ENCODE results near the gene MAB21L2. TPM values are rescaled to one million over a fixed set of nuclear protein-coding genes. Genes with fewer than 3 reads are reported as not detected.

MAB21L2 gene
- total and polyA plus RNA-seq, 2 of the 8 experiments (the other 6 are each of a cell fraction or from before 2014, with no cell fraction given), result 0.03 TPM; not detected in 1

GRCh38 chr4:150598909-150599308, 17.0 kb downstream of the MAB21L2 start:
- H3K79me1 ChIP-seq (ENCODE audit: low read depth, low read length), result no peaks in the 10 kb centered on the region
- no peak overlapping the region for H2BK20ac ChIP-seq (ENCODE audit: low read length)
- H3K27me3 ChIP-seq (replicated peaks in 1 of 4; ENCODE audit: control insufficient read depth in 3 of 4, extremely low read depth in 1 of 4, insufficient read depth in 3 of 4, low read length in 3 of 4), result no peaks in the 10 kb centered on the region
- no peak overlapping the region for H2BK12ac ChIP-seq (ENCODE audit: low read depth, low read length)
- no peak overlapping the region for H2BK5ac ChIP-seq (ENCODE audit: low read depth, low read length)
- H2BK15ac ChIP-seq (ENCODE audit: low read length), result no peak overlapping the region
- no peak overlapping the region for H4K91ac ChIP-seq (replicated peaks; ENCODE audit: insufficient read length, low read length)
- POLR2A ChIA-PET (ENCODE audit: partially characterized antibody), result no interaction called here
- no peaks in the 10 kb centered on the region for H4K20me1 ChIP-seq (replicated peaks in 1 of 2; ENCODE audit: control insufficient read depth in 1 of 2, insufficient read depth in 2 of 2, low read length in 2 of 2)
- no peak overlapping the region for H3K56ac ChIP-seq (replicated peaks; ENCODE audit: insufficient read length, low read depth, low read length)
- no peaks in the 10 kb centered on the region for H3K9me3 ChIP-seq (ENCODE audit: insufficient read depth in 2 of 2, low read depth in 1 of 2, low read length in 1 of 2)
- no peaks in the 10 kb centered on the region for H3K4me1 ChIP-seq (replicated peaks in 1 of 4; ENCODE audit: control insufficient read depth in 3 of 4, insufficient read depth in 4 of 4, low read length in 3 of 4)
- 95% methylated on average over 12 of the region's 12 CpGs; no CpG with 5 or more reads in 1 of the 2 experiments for WGBS, 2 experiments (ENCODE audit: extremely low coverage in 1 of 2, insufficient coverage in 1 of 2, insufficient read length in 1 of 2, insufficient replicate concordance in 2 of 2, low coverage in 1 of 2, low lambda C conversion rate in 2 of 2, missing lambda C conversion rate in 1 of 2)
- no peak overlapping the region for H3K27ac ChIP-seq (ENCODE audit: low read depth, low read length)
- FAIRE-seq (no peak), DNase-seq (ENCODE audit: low read depth in 1 of 2, low spot score in 2 of 2) (no peak)
- H3K14ac ChIP-seq (ENCODE audit: insufficient read length), result no peak overlapping the region
- no peak overlapping the region for H3K9ac ChIP-seq (replicated peaks in 1 of 4; ENCODE audit: extremely low read depth in 1 of 4, low read depth in 3 of 4, low read length in 3 of 4)
- H4K5ac ChIP-seq (ENCODE audit: insufficient read length, low read depth, low read length), result no peak overlapping the region
- H3K18ac ChIP-seq (ENCODE audit: extremely low read depth, low read length), result no peak overlapping the region
- no peaks in the 10 kb centered on the region for H3K79me2 ChIP-seq (ENCODE audit: control insufficient read depth in 1 of 2, insufficient read depth in 2 of 2, low read length in 2 of 2)
- H3K23me2 ChIP-seq (ENCODE audit: low read depth, low read length), result no peaks in the 10 kb centered on the region
- no peak overlapping the region for H4K8ac ChIP-seq (ENCODE audit: extremely low read depth, insufficient read depth, low read length)
- CTCF ChIA-PET (ENCODE audit: partially characterized antibody), result interaction anchor here (0.8 kb wide), 1 partner anchor 335 kb away, joined by 3 read pairs; no protein-coding TSS in a partner anchor
- no peak overlapping the region for H3K23ac ChIP-seq (ENCODE audit: insufficient read length)
- H2AFZ ChIP-seq (ENCODE audit: low read length), result no peak overlapping the region
- H3K4me2 ChIP-seq (ENCODE audit: insufficient read depth in 1 of 2, low read depth in 2 of 2, low read length in 2 of 2), result no peak overlapping the region
- no peak overlapping the region for H2AK5ac ChIP-seq (ENCODE audit: low read depth, low read length)
- H3K4me3 ChIP-seq (ENCODE audit: extremely low read depth in 1 of 4, insufficient read depth in 2 of 4, low read depth in 3 of 4, low read length in 4 of 4), result no peak overlapping the region
- H2BK120ac ChIP-seq (replicated peaks; ENCODE audit: low read depth, low read length), result no peak overlapping the region
- H3K36me3 ChIP-seq (ENCODE audit: control insufficient read depth in 2 of 4, insufficient read depth in 4 of 4, low read length in 3 of 4), result peaks cover 0 to 8% (median 0%) of the 10 kb centered on the region in 4 experiments; a peak in 2 of 8 replicates
- H3K4ac ChIP-seq (replicated peaks; ENCODE audit: insufficient read length, low read depth, low read length), result no peak overlapping the region
- TF ChIP-seq POLR2AphosphoS5 (IDR thresholded peaks at IDR 0.05; ENCODE audit: low read depth, low read length) (no peak), BCL11A (IDR thresholded peaks at IDR 0.05; ENCODE audit: low read depth in 2 of 2, low read length in 2 of 2) (no peak), RFX5 (IDR thresholded peaks at IDR 0.05; ENCODE audit: borderline replicate concordance, low read depth, low read length) (no peak), TEAD4 (IDR thresholded peaks at IDR 0.05; ENCODE audit: low read depth, low read length) (no peak), SRF (IDR thresholded peaks at IDR 0.05; ENCODE audit: low read depth, low read length) (no peak), JUND (IDR thresholded peaks at IDR 0.05; ENCODE audit: low read length) (no peak), RNF2 (IDR thresholded peaks at IDR 0.05; ENCODE audit: borderline replicate concordance, low read depth, low read length, missing control alignments, poor library complexity, severe bottlenecking) (no peak), SP1 (IDR thresholded peaks at IDR 0.05; ENCODE audit: low read depth, low read length) (no peak), BRCA1 (IDR thresholded peaks at IDR 0.05; ENCODE audit: low read depth, low read length) (no peak), SIX5 (IDR thresholded peaks at IDR 0.05; ENCODE audit: low read depth, low read length) (no peak), GTF2F1 (IDR thresholded peaks at IDR 0.05; ENCODE audit: borderline replicate concordance, low read depth, low read length) (no peak), ZNF274 (IDR thresholded peaks at IDR 0.05; ENCODE audit: borderline replicate concordance, extremely low read depth, low read length) (no peak), TAF1 (IDR thresholded peaks at IDR 0.05; ENCODE audit: low read depth, low read length) (no peak)
- TF ChIP-seq, protein P1, sequence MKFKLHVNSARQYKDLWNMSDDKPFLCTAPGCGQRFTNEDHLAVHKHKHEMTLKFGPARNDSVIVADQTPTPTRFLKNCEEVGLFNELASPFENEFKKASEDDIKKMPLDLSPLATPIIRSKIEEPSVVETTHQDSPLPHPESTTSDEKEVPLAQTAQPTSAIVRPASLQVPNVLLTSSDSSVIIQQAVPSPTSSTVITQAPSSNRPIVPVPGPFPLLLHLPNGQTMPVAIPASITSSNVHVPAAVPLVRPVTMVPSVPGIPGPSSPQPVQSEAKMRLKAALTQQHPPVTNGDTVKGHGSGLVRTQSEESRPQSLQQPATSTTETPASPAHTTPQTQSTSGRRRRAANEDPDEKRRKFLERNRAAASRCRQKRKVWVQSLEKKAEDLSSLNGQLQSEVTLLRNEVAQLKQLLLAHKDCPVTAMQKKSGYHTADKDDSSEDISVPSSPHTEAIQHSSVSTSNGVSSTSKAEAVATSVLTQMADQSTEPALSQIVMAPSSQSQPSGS (IDR thresholded peaks at IDR 0.05; ENCODE audit: low read length), result no peak
